ENCODE data around the gene ST3GAL5. TPM values are rescaled to one million over a fixed set of nuclear protein-coding genes. Genes with fewer than 3 reads are reported as not detected.

The ST3GAL5 gene
- polyA plus RNA-seq, 1 of the 3 experiments (the other 2 are of a cell fraction), result 37.6 TPM

DNA sequence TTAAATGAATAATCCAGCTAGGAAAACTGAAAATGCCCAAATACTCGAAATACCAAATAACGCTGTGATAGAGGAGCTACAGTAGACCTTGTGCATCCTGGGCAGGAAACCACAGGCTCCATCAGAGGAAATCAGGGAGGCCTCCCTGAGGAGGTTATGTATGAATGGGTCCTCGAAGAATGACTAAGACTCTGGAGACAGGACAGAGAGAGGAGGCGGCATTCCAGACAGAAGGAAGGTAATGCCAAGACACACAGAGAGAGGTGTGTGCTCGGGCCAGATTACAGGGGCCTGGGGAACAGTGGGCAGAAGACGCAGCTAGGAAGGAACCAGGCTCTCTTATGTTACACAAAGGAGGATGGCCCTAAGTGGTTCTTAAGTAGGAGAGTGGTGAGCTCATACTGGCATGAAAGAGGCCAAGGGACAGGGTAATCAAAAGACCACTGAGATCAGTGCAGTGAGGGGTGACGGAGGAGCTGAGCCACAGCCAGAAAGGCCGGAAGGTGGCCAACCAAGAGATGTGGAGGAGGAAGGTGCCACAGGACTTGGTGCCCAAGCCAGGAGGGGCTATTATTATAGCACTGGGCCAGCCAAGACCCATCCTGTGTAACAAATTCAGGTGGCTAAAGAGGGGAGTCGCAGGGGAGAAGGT, 9.9 kb downstream of the ST3GAL5 start:
- peaks cover 43% of the 10 kb centered on the region for H3K79me2 ChIP-seq (ENCODE audit: insufficient read depth)
- no peaks in the 10 kb centered on the region for H3K27me3 ChIP-seq (ENCODE audit: insufficient read depth)
- no peak for DNase-seq
- H4K20me1 ChIP-seq (ENCODE audit: insufficient read depth), result no peaks in the 10 kb centered on the region; the same call in 1 of the 2 replicates
- no peak overlapping the region for H3K27ac ChIP-seq (ENCODE audit: low read depth in 2 of 2, low read length in 1 of 2)
- H3K4me2 ChIP-seq, result no peak overlapping the region
- H2AFZ ChIP-seq (ENCODE audit: low read depth), result no peak overlapping the region
- 86% methylated on average over 9 of the region's 9 CpGs for WGBS (ENCODE audit: low lambda C conversion rate)
- H3K4me3 ChIP-seq (ENCODE audit: low read depth in 2 of 2, low read length in 1 of 2), result no peak overlapping the region
- peaks cover 6 to 25% of the 10 kb centered on the region in 2 experiments for H3K36me3 ChIP-seq (replicated peaks in 1 of 2; ENCODE audit: control insufficient read depth in 1 of 2, insufficient read depth in 2 of 2, low read length in 1 of 2)
- POLR2A ChIA-PET, result no interaction called here
- no peaks in the 10 kb centered on the region for H3K9me3 ChIP-seq
- no peaks in the 10 kb centered on the region for H3K9me2 ChIP-seq
- CTCF ChIA-PET, result interaction anchor here (1.0 to 2.9 kb wide), 3 partner anchors 10 to 153 kb away, joined by 3 to 25 read pairs (median 4); partner anchors contain the start of gene ST3GAL5
- no peak overlapping the region for H3K9ac ChIP-seq
- H3F3A ChIP-seq (replicated peaks; ENCODE audit: insufficient read depth), result no peaks in the 10 kb centered on the region
- TF ChIP-seq, protein P1, sequence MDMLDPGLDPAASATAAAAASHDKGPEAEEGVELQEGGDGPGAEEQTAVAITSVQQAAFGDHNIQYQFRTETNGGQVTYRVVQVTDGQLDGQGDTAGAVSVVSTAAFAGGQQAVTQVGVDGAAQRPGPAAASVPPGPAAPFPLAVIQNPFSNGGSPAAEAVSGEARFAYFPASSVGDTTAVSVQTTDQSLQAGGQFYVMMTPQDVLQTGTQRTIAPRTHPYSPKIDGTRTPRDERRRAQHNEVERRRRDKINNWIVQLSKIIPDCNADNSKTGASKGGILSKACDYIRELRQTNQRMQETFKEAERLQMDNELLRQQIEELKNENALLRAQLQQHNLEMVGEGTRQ (IDR thresholded peaks at IDR 0.05; ENCODE audit: borderline replicate concordance, low read depth, low read length), result no peak
- no peak for TF ChIP-seq NFIC (IDR thresholded peaks at IDR 0.05; ENCODE audit: borderline replicate concordance)
- TF ChIP-seq, protein P2, sequence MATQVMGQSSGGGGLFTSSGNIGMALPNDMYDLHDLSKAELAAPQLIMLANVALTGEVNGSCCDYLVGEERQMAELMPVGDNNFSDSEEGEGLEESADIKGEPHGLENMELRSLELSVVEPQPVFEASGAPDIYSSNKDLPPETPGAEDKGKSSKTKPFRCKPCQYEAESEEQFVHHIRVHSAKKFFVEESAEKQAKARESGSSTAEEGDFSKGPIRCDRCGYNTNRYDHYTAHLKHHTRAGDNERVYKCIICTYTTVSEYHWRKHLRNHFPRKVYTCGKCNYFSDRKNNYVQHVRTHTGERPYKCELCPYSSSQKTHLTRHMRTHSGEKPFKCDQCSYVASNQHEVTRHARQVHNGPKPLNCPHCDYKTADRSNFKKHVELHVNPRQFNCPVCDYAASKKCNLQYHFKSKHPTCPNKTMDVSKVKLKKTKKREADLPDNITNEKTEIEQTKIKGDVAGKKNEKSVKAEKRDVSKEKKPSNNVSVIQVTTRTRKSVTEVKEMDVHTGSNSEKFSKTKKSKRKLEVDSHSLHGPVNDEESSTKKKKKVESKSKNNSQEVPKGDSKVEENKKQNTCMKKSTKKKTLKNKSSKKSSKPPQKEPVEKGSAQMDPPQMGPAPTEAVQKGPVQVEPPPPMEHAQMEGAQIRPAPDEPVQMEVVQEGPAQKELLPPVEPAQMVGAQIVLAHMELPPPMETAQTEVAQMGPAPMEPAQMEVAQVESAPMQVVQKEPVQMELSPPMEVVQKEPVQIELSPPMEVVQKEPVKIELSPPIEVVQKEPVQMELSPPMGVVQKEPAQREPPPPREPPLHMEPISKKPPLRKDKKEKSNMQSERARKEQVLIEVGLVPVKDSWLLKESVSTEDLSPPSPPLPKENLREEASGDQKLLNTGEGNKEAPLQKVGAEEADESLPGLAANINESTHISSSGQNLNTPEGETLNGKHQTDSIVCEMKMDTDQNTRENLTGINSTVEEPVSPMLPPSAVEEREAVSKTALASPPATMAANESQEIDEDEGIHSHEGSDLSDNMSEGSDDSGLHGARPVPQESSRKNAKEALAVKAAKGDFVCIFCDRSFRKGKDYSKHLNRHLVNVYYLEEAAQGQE (IDR thresholded peaks at IDR 0.05; ENCODE audit: low read depth, low read length), result no peak
- TF ChIP-seq MXI1 (IDR thresholded peaks at IDR 0.05; ENCODE audit: low read depth, low read length), result no peak
- no peak for TF ChIP-seq FOXJ3 (CRISPR knock-in tag; IDR thresholded peaks at IDR 0.05)
- TF ChIP-seq TCF12 (IDR thresholded peaks at IDR 0.05), result no peak
- no peak for TF ChIP-seq NRF1 (IDR thresholded peaks at IDR 0.05; ENCODE audit: low read depth, low read length)
- TF ChIP-seq, protein P3, sequence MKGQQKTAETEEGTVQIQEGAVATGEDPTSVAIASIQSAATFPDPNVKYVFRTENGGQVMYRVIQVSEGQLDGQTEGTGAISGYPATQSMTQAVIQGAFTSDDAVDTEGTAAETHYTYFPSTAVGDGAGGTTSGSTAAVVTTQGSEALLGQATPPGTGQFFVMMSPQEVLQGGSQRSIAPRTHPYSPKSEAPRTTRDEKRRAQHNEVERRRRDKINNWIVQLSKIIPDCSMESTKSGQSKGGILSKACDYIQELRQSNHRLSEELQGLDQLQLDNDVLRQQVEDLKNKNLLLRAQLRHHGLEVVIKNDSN (IDR thresholded peaks at IDR 0.05; ENCODE audit: borderline replicate concordance, low read depth), result no peak
- TF ChIP-seq TAF1 (IDR thresholded peaks at IDR 0.05; ENCODE audit: borderline replicate concordance, low read depth, low read length), result no peak
- TF ChIP-seq, protein P4, sequence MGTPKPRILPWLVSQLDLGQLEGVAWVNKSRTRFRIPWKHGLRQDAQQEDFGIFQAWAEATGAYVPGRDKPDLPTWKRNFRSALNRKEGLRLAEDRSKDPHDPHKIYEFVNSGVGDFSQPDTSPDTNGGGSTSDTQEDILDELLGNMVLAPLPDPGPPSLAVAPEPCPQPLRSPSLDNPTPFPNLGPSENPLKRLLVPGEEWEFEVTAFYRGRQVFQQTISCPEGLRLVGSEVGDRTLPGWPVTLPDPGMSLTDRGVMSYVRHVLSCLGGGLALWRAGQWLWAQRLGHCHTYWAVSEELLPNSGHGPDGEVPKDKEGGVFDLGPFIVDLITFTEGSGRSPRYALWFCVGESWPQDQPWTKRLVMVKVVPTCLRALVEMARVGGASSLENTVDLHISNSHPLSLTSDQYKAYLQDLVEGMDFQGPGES (IDR thresholded peaks at IDR 0.05; ENCODE audit: low read depth, low read length), result no peak
- no peak for TF ChIP-seq RXRA (IDR thresholded peaks at IDR 0.05; ENCODE audit: borderline replicate concordance, low read depth)
- no peak for TF ChIP-seq MEF2A (IDR thresholded peaks at IDR 0.05; ENCODE audit: borderline replicate concordance, low read depth)
- TF ChIP-seq EP300 (IDR thresholded peaks at IDR 0.05; ENCODE audit: borderline replicate concordance in 1 of 2, low read depth in 1 of 2, low read length in 1 of 2), result no peak
- no peak for TF ChIP-seq POLR2AphosphoS5 (IDR thresholded peaks at IDR 0.05; ENCODE audit: low read depth, low read length)
- TF ChIP-seq, protein P5, sequence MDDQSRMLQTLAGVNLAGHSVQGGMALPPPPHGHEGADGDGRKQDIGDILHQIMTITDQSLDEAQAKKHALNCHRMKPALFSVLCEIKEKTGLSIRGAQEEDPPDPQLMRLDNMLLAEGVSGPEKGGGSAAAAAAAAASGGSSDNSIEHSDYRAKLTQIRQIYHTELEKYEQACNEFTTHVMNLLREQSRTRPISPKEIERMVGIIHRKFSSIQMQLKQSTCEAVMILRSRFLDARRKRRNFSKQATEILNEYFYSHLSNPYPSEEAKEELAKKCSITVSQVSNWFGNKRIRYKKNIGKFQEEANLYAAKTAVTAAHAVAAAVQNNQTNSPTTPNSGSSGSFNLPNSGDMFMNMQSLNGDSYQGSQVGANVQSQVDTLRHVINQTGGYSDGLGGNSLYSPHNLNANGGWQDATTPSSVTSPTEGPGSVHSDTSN (IDR thresholded peaks at IDR 0.05), result no peak
- H3K4me1 ChIP-seq (ENCODE audit: control insufficient read depth in 1 of 2, insufficient read depth in 2 of 2, low read depth in 1 of 2, low read length in 1 of 2), result 0 out of 4 replicates have a peak, but pooled peaks cover 0 to 3% of the 10 kb centered on the region in 2 experiments
